NT2/D1 (cell line): ENCODE data around the gene TEX11.
"Not testable (repeated sequence)": the region's sequence is repeated elsewhere in the genome, so short reads cannot be mapped to it uniquely, and the experiment has no call there.

Experiments
- SUZ12 ChIP-seq: IDR thresholded peaks from 2 replicates; pipeline ENCODE4 v1.6.1; 2011; ENCODE audit not compliant: insufficient read length, insufficient read depth; ENCODE audit errors: extremely low read depth
- YY1 ChIP-seq: IDR thresholded peaks from 2 replicates; pipeline ENCODE4 v1.6.1; 2011; ENCODE audit not compliant: insufficient read length, insufficient read depth
- ZNF274 ChIP-seq: IDR thresholded peaks from 2 replicates; pipeline ENCODE4 v1.6.1; 2011; ENCODE audit warnings: mild to moderate bottlenecking, low read depth, low read length

GRCh38 chrX:70844081-70844480, 64.4 kb downstream of the TEX11 start:
- not testable (repeated sequence) for TF ChIP-seq SUZ12, YY1, ZNF274
